GM12872 (cell line): ENCODE results near the gene FANCC.

Experiments used
- CTCF ChIP-seq: IDR thresholded peaks from 3 replicates; pipeline ENCODE4 v1.5.1; 2011; ENCODE audit warnings: low read depth, mild to moderate bottlenecking, low read length, moderate library complexity; ENCODE audit not compliant: insufficient read depth

The FANCC gene

GRCh38 chr9:95083086-95083768 lies 234.3 kb downstream of the FANCC start:
- TF ChIP-seq CTCF: no peak

- TF ChIP-seq CTCF: no peak
Observed at GRCh38 chr9:95082401-95083084, 235.0 kb downstream of the FANCC start.

- TF ChIP-seq CTCF: no peak
Observed at GRCh38 chr9:95081998-95082397, 235.5 kb downstream of the FANCC start.

GRCh38 chr9:95080961-95081647 lies 236.4 kb downstream of the FANCC start:
- no peak for TF ChIP-seq CTCF

- TF ChIP-seq CTCF: no peak
Observed at GRCh38 chr9:95079461-95079860, 238.0 kb downstream of the FANCC start.

GRCh38 chr9:95078939-95079338 lies 238.6 kb downstream of the FANCC start:
- TF ChIP-seq CTCF: no peak

GRCh38 chr9:95078511-95078910 lies 239.0 kb downstream of the FANCC start:
- TF ChIP-seq CTCF: no peak
